ENCODE results near the gene CLK2.
"Not testable (repeated sequence)": the region's sequence is repeated elsewhere in the genome, so short reads cannot be mapped to it uniquely, and the experiment has no call there.

The CLK2 gene

GRCh38 chr1:155241069-155241679 is 32.1 kb downstream of the CLK2 start:
- DNase-seq = peak; percentile 81

GRCh38 chr1:155236451-155236850 is 36.9 kb downstream of the CLK2 start:
- DNase-seq = no peak

- not testable (repeated sequence) for DNase-seq
Measured at GRCh38 chr1:155235375-155235774, 37.9 kb downstream of the CLK2 start.

GRCh38 chr1:155233502-155233901 is 39.8 kb downstream of the CLK2 start:
- not testable (repeated sequence) for DNase-seq

GRCh38 chr1:155232001-155232978 is 41.0 kb downstream of the CLK2 start:
- not testable (repeated sequence) for DNase-seq

- not testable (repeated sequence) for DNase-seq
Measured at GRCh38 chr1:155231302-155231701, 42.0 kb downstream of the CLK2 start.

- no peak for DNase-seq
Measured at GRCh38 chr1:155228096-155228427, 45.2 kb downstream of the CLK2 start.

GRCh38 chr1:155227261-155228095 is 45.8 kb downstream of the CLK2 start:
- peak; percentile 100 for DNase-seq

- peak; percentile 74 for DNase-seq
Measured at GRCh38 chr1:155226910-155227260, 46.4 kb downstream of the CLK2 start.

GRCh38 chr1:155226188-155226909 is 47.0 kb downstream of the CLK2 start:
- DNase-seq = peak; percentile 90

GRCh38 chr1:155225404-155225759 is 47.9 kb downstream of the CLK2 start:
- not testable (repeated sequence) for DNase-seq

GRCh38 chr1:155223047-155223446 is 50.3 kb downstream of the CLK2 start:
- DNase-seq = peak; percentile 84

GRCh38 chr1:155220211-155220965 is 52.9 kb downstream of the CLK2 start:
- not testable (repeated sequence) for DNase-seq

- no peak for DNase-seq
Measured at GRCh38 chr1:155219592-155220031, 53.7 kb downstream of the CLK2 start.

- no peak for DNase-seq
Measured at GRCh38 chr1:155218854-155219591, 54.3 kb downstream of the CLK2 start.

- DNase-seq = not testable (repeated sequence)
Measured at GRCh38 chr1:155214702-155215101, 58.6 kb downstream of the CLK2 start.
